ENCODE measurements around the gene TMEM267.
"Not testable (repeated sequence)": the region's sequence is repeated elsewhere in the genome, so short reads cannot be mapped to it uniquely, and the experiment has no call there.

The TMEM267 gene

GRCh38 chr5:43483298-43484105 lies at the start of gene TMEM267:
TMEM267 (minus strand) TSS chr5:43483865; CDS start chr5:43453969, 29,896 bp downstream.
- peak; percentile 97 for DNase-seq

GRCh38 chr5:43530648-43531047 lies 47.0 kb upstream of the TMEM267 start:
- DNase-seq = no peak

GRCh38 chr5:43523662-43524072 lies 40.0 kb upstream of the TMEM267 start:
- no peak for DNase-seq

- no peak for DNase-seq
Observed at GRCh38 chr5:43520615-43521014, 37.0 kb upstream of the TMEM267 start.

- no peak for DNase-seq
Observed at GRCh38 chr5:43515678-43516048, 32.0 kb upstream of the TMEM267 start.

- peak; percentile 98 for DNase-seq
Observed at GRCh38 chr5:43514816-43515677, 31.4 kb upstream of the TMEM267 start, which contains the start of gene C5orf34. C5orf34 (minus strand) TSS chr5:43515148; CDS start chr5:43509339, 5,809 bp downstream.

- DNase-seq = no peak
Observed at GRCh38 chr5:43514471-43514815, 30.8 kb upstream of the TMEM267 start.

- no peak for DNase-seq
Observed at GRCh38 chr5:43514025-43514424, 30.4 kb upstream of the TMEM267 start.

GRCh38 chr5:43511062-43511461 lies 27.4 kb upstream of the TMEM267 start:
- not testable (repeated sequence) for DNase-seq

GRCh38 chr5:43498581-43498980 lies 14.9 kb upstream of the TMEM267 start:
- DNase-seq = no peak

- DNase-seq = no peak
Observed at GRCh38 chr5:43497311-43498104, 13.8 kb upstream of the TMEM267 start.

- DNase-seq = no peak
Observed at GRCh38 chr5:43491326-43491725, 7.7 kb upstream of the TMEM267 start.

- no peak for DNase-seq
Observed at GRCh38 chr5:43486353-43486752, 2.7 kb upstream of the TMEM267 start.

GRCh38 chr5:43485406-43485805 lies 1.7 kb upstream of the TMEM267 start:
- DNase-seq = no peak

GRCh38 chr5:43484106-43484849 lies 613 bp upstream of the TMEM267 start:
- DNase-seq = peak; percentile 90

- DNase-seq = no peak
Observed at GRCh38 chr5:43482490-43483297, 971 bp downstream of the TMEM267 start.

GRCh38 chr5:43469671-43470391 lies 13.8 kb downstream of the TMEM267 start:
- no peak for DNase-seq

- DNase-seq = no peak
Observed at GRCh38 chr5:43467100-43467499, 16.6 kb downstream of the TMEM267 start.

GRCh38 chr5:43465455-43465854 lies 18.2 kb downstream of the TMEM267 start:
- DNase-seq = not testable (repeated sequence)

GRCh38 chr5:43461066-43461465 lies 22.6 kb downstream of the TMEM267 start:
- no peak for DNase-seq

- no peak for DNase-seq
Observed at GRCh38 chr5:43456556-43456955, 27.1 kb downstream of the TMEM267 start.
